Measurements from ENCODE around the gene PSG3. TPM values are rescaled to one million over a fixed set of nuclear protein-coding genes. Genes with fewer than 3 reads are reported as not detected.
"Not testable (repeated sequence)": the region's sequence is repeated elsewhere in the genome, so short reads cannot be mapped to it uniquely, and the experiment has no call there.

Gene PSG3
- total RNA-seq (2021) (not detected in 2 replicates), Bru-seq, nascent RNA (not detected), BruChase-seq, experiment 1, labeled RNA remaining after a 2-hour chase (not detected), BruChase-seq, experiment 2, labeled RNA remaining after a 6-hour chase (not detected)
- long read RNA-seq, result 0 reads

DNA sequence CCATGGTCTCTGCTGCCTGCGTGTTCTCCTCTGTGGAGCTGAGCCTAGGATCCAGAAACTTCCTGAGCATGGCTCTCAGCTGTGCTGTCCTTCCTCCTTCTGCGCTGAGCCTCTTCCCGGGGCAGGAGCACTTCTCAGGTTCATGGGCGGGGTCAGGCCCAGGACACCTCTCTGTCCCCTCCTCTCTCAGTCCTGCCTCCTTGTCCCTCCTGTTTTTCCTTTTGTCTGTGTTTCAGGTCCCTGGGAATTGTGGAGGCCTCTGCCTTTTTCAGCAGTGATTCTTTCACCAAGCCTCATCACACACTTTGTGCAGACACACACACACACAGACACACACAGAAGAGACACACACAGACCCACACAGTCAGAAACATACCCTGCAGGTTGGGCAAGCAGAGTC is at the start of gene PSG3:
TSS of gene PSG3 (minus strand) at position 101 of the 400 bp plus-strand sequence. CDS start at position 4, 97 bp downstream.
- CTCF ChIA-PET; BruUV-seq (replicated peaks); H3K36me3 ChIP-seq (ENCODE audit: insufficient read depth, low read length, poor library complexity, severe bottlenecking); intact Hi-C loops (cut with micrococcal nuclease; ENCODE audit: unreplicated experiment); POLR2A ChIA-PET (ENCODE audit: low non-redundant PET); H3K4me1 ChIP-seq (ENCODE audit: insufficient read depth, low read length, poor library complexity, severe bottlenecking); H3K27ac ChIP-seq (ENCODE audit: low read depth, low read length, poor library complexity, severe bottlenecking); DNase-seq (ENCODE audit: low spot score); H3K27me3 ChIP-seq (replicated peaks; ENCODE audit: insufficient read depth, low read depth, low read length, poor library complexity); H3K4me3 ChIP-seq (ENCODE audit: low read depth, low read length, poor library complexity, severe bottlenecking); H3K9me3 ChIP-seq (ENCODE audit: low read depth, low read length, poor library complexity, severe bottlenecking): not testable (repeated sequence)

DNA sequence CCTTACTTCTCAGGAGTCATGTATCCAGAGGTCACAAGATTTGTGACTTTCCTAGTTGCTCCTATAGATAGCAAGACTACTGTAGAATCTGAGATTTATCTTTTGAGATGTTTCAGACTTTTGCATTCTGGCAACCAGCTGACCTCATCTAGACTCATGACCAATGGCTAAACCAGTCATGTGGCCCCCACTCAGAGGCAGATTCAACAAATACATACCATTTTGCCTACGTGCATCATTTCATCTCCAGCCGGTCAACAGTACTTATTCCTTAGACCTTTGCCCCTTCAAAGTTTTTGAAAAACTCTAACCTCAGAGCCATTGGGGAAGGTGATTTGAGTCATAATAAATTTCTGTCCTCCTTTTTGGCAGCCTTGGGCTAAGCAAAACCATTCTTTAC is 48.5 kb upstream of the PSG3 start:
- DNase-seq (ENCODE audit: low spot score); H3K36me3 ChIP-seq (ENCODE audit: insufficient read depth, low read length, poor library complexity, severe bottlenecking); H3K9me3 ChIP-seq (ENCODE audit: low read depth, low read length, poor library complexity, severe bottlenecking); POLR2A ChIA-PET (ENCODE audit: low non-redundant PET); BruUV-seq (replicated peaks); H3K4me1 ChIP-seq (ENCODE audit: insufficient read depth, low read length, poor library complexity, severe bottlenecking); H3K4me3 ChIP-seq (ENCODE audit: low read depth, low read length, poor library complexity, severe bottlenecking); CTCF ChIA-PET; intact Hi-C loops (cut with micrococcal nuclease; ENCODE audit: unreplicated experiment); H3K27ac ChIP-seq (ENCODE audit: low read depth, low read length, poor library complexity, severe bottlenecking); H3K27me3 ChIP-seq (replicated peaks; ENCODE audit: insufficient read depth, low read depth, low read length, poor library complexity): not testable (repeated sequence)

GRCh38 chr19:42787766-42788165 is 47.5 kb upstream of the PSG3 start:
- H3K27ac ChIP-seq (ENCODE audit: low read depth, low read length, poor library complexity, severe bottlenecking); intact Hi-C loops (cut with micrococcal nuclease; ENCODE audit: unreplicated experiment); H3K36me3 ChIP-seq (ENCODE audit: insufficient read depth, low read length, poor library complexity, severe bottlenecking); BruUV-seq (replicated peaks); DNase-seq (ENCODE audit: low spot score); H3K27me3 ChIP-seq (replicated peaks; ENCODE audit: insufficient read depth, low read depth, low read length, poor library complexity); H3K9me3 ChIP-seq (ENCODE audit: low read depth, low read length, poor library complexity, severe bottlenecking); H3K4me1 ChIP-seq (ENCODE audit: insufficient read depth, low read length, poor library complexity, severe bottlenecking); POLR2A ChIA-PET (ENCODE audit: low non-redundant PET); CTCF ChIA-PET; H3K4me3 ChIP-seq (ENCODE audit: low read depth, low read length, poor library complexity, severe bottlenecking): not testable (repeated sequence)

- peak; percentile 51 for DNase-seq (ENCODE audit: low spot score)
- POLR2A ChIA-PET (ENCODE audit: low non-redundant PET), result not testable (repeated sequence)
Measured at GRCh38 chr19:42776750-42777612, 36.7 kb upstream of the PSG3 start.

GRCh38 chr19:42774510-42775158 is 34.4 kb upstream of the PSG3 start:
- BruUV-seq (replicated peaks); H3K36me3 ChIP-seq (ENCODE audit: insufficient read depth, low read length, poor library complexity, severe bottlenecking); intact Hi-C loops (cut with micrococcal nuclease; ENCODE audit: unreplicated experiment); CTCF ChIA-PET; DNase-seq (ENCODE audit: low spot score); H3K9me3 ChIP-seq (ENCODE audit: low read depth, low read length, poor library complexity, severe bottlenecking); H3K4me3 ChIP-seq (ENCODE audit: low read depth, low read length, poor library complexity, severe bottlenecking); POLR2A ChIA-PET (ENCODE audit: low non-redundant PET); H3K27me3 ChIP-seq (replicated peaks; ENCODE audit: insufficient read depth, low read depth, low read length, poor library complexity); H3K4me1 ChIP-seq (ENCODE audit: insufficient read depth, low read length, poor library complexity, severe bottlenecking); H3K27ac ChIP-seq (ENCODE audit: low read depth, low read length, poor library complexity, severe bottlenecking): not testable (repeated sequence)

More at GRCh38 chr19:42776750-42777612, 36.7 kb upstream of the PSG3 start:
- H3K36me3 ChIP-seq (ENCODE audit: insufficient read depth, low read length, poor library complexity, severe bottlenecking); CTCF ChIA-PET; BruUV-seq (replicated peaks); H3K4me3 ChIP-seq (ENCODE audit: low read depth, low read length, poor library complexity, severe bottlenecking); H3K27ac ChIP-seq (ENCODE audit: low read depth, low read length, poor library complexity, severe bottlenecking); H3K4me1 ChIP-seq (ENCODE audit: insufficient read depth, low read length, poor library complexity, severe bottlenecking); H3K9me3 ChIP-seq (ENCODE audit: low read depth, low read length, poor library complexity, severe bottlenecking); H3K27me3 ChIP-seq (replicated peaks; ENCODE audit: insufficient read depth, low read depth, low read length, poor library complexity); intact Hi-C loops (cut with micrococcal nuclease; ENCODE audit: unreplicated experiment): not testable (repeated sequence)
- TF ChIP-seq, protein P1, sequence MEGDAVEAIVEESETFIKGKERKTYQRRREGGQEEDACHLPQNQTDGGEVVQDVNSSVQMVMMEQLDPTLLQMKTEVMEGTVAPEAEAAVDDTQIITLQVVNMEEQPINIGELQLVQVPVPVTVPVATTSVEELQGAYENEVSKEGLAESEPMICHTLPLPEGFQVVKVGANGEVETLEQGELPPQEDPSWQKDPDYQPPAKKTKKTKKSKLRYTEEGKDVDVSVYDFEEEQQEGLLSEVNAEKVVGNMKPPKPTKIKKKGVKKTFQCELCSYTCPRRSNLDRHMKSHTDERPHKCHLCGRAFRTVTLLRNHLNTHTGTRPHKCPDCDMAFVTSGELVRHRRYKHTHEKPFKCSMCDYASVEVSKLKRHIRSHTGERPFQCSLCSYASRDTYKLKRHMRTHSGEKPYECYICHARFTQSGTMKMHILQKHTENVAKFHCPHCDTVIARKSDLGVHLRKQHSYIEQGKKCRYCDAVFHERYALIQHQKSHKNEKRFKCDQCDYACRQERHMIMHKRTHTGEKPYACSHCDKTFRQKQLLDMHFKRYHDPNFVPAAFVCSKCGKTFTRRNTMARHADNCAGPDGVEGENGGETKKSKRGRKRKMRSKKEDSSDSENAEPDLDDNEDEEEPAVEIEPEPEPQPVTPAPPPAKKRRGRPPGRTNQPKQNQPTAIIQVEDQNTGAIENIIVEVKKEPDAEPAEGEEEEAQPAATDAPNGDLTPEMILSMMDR (conservative IDR thresholded peaks at IDR 0.05; ENCODE audit: low read depth, low read length), result peak; percentile 73

DNA sequence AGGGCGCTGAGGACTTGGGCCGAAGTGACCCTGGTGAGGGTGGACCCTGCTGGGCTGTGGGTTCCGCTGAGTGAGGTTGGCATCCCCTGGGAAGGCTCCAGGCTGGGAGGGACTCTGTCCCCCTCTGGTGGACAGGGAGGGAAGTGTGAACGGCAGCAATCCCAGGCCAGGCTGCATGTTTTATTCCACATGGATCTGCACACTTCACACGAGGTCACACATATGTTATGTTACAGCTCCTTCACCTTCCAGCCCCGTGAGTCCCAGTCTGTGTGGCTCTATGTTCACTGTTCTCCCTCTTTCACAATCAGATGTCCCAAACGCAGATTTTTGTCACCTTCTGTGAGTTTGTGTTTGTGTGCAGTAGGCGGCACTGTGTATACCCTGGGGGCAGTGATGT is 27.0 kb upstream of the PSG3 start:
- BruUV-seq (replicated peaks); H3K9me3 ChIP-seq (ENCODE audit: low read depth, low read length, poor library complexity, severe bottlenecking); H3K4me1 ChIP-seq (ENCODE audit: insufficient read depth, low read length, poor library complexity, severe bottlenecking); H3K36me3 ChIP-seq (ENCODE audit: insufficient read depth, low read length, poor library complexity, severe bottlenecking); CTCF ChIA-PET; POLR2A ChIA-PET (ENCODE audit: low non-redundant PET); H3K27ac ChIP-seq (ENCODE audit: low read depth, low read length, poor library complexity, severe bottlenecking); H3K4me3 ChIP-seq (ENCODE audit: low read depth, low read length, poor library complexity, severe bottlenecking); DNase-seq (ENCODE audit: low spot score); H3K27me3 ChIP-seq (replicated peaks; ENCODE audit: insufficient read depth, low read depth, low read length, poor library complexity): not testable (repeated sequence)
- intact Hi-C loops (cut with micrococcal nuclease; ENCODE audit: unreplicated experiment), result loop anchor here (10.0 kb wide), 2 partner anchors 73 to 163 kb away; no protein-coding TSS in a partner anchor

DNA sequence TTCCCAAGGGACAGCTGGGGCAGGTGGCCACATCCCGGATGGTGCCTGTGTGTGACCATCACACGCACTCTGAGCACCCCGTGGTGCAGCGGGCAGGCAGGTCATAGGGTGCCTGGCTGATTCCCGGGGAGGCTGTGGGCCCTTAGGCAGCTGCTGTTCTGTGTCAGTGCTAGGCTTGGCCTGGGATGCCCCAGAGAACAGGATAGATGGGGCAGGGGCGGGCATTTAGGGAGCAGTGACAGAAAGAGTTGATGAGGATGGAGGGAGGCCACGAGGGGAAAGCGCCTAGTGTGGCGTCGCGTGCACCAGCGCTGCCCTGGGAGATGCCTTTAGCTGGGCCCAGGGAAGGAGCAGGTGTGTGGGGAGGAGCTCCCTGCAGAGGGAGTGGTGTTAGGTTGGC is 26.6 kb upstream of the PSG3 start:
- CTCF ChIA-PET; H3K4me1 ChIP-seq (ENCODE audit: insufficient read depth, low read length, poor library complexity, severe bottlenecking); H3K9me3 ChIP-seq (ENCODE audit: low read depth, low read length, poor library complexity, severe bottlenecking); H3K4me3 ChIP-seq (ENCODE audit: low read depth, low read length, poor library complexity, severe bottlenecking); POLR2A ChIA-PET (ENCODE audit: low non-redundant PET); H3K27ac ChIP-seq (ENCODE audit: low read depth, low read length, poor library complexity, severe bottlenecking); DNase-seq (ENCODE audit: low spot score); H3K36me3 ChIP-seq (ENCODE audit: insufficient read depth, low read length, poor library complexity, severe bottlenecking); H3K27me3 ChIP-seq (replicated peaks; ENCODE audit: insufficient read depth, low read depth, low read length, poor library complexity); BruUV-seq (replicated peaks): not testable (repeated sequence)
- intact Hi-C loops (cut with micrococcal nuclease; ENCODE audit: unreplicated experiment), result loop anchor here (10.0 kb wide), 2 partner anchors 72 to 162 kb away; no protein-coding TSS in a partner anchor
